ENCODE measurements around the gene ZNF610. TPM values are rescaled to one million over a fixed set of nuclear protein-coding genes. Genes with fewer than 3 reads are reported as not detected.

The ZNF610 gene
- total RNA-seq, 2 donors from 2014 or later: 0.79 to 1.1 TPM

DNA sequence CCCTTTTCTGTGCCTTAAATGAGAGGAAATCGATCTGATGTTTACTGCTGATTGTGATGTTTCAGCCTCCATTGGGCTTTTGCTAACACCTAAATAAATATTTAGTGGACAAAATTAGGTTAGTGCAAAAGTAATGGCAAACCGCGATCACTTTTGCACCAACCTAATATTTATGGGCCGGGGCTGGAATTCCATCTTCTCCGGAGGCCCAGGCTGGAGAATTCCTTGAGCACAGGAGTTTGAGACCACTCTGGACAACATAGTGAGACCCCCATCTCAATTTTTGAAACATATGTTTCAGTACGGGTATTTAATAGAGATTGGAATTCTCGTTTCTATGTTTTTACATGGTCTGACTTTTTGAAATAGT, 34.3 kb downstream of the ZNF610 start:
- DNase-seq (no peak), ATAC-seq (no peak)
- intact Hi-C loops (cut with DNase I, micrococcal nuclease): no loop called here

- ATAC-seq: no peak
- intact Hi-C loops (cut with DNase I, micrococcal nuclease): no loop called here
- no peak for DNase-seq
Measured at GRCh38 chr19:52391135-52391534, 55.1 kb downstream of the ZNF610 start.

- ATAC-seq (peak; percentile 100), DNase-seq (peak; percentile 94 to 97)
- intact Hi-C loops (cut with DNase I, micrococcal nuclease): no loop called here
Measured at GRCh38 chr19:52397310-52398080, 61.5 kb downstream of the ZNF610 start, which contains the start of gene ZNF528. TSS of gene ZNF528 (plus strand) at chr19:52397849. CDS start at chr19:52402014, 4,165 bp downstream.

GRCh38 chr19:52398081-52398441, 62.0 kb downstream of the ZNF610 start:
- ATAC-seq (peak; percentile 42), DNase-seq (no peak)
- intact Hi-C loops (cut with DNase I, micrococcal nuclease): no loop called here

DNA sequence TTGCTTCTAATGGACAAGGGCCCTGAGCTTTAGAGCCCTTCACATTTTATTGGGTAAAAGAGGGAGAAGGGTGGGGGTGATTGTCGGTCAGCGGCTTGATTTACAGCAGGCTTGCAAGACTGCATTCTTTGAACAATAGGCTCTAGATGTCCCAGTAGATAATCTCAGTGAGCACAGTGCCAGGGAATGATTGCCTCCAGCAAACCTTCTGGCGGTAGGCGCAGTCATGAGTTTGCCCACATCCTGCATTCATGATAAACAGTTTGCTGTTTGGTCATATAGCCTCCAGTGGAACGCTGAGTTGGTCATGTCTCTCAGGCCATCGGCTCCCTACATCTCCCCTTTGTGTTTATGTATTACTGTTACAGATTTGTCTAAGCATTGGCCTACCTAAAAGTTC, 74.2 kb downstream of the ZNF610 start:
- intact Hi-C loops (cut with DNase I, micrococcal nuclease): no loop called here
- ATAC-seq (no peak), DNase-seq (no peak)

DNA sequence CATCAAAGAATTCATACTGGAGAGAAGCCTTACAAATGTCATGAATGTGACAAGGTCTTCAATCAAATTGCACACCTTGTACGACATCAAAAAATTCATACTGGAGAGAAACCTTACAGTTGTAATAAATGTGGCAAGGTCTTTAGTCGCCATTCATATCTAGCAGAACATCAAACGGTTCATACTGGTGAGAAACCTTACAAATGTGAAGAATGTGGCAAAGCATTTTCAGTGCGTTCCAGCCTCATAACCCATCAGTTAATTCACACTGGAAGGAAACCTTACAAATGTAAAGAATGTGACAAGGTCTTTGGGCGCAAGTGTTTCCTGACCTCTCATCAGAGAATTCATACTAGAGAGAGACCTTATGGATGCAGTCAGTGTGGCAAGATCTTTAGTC, 79.7 kb downstream of the ZNF610 start:
- no peak for ATAC-seq
- intact Hi-C loops (cut with DNase I, micrococcal nuclease): no loop called here
- no peak for DNase-seq

Other genes starting within 250 kb of the ZNF610 start
- gene ZNF841, start 240.5 kb upstream of the ZNF610 start, total RNA-seq: 10 to 100 TPM; 14.9 to 17.9 TPM
- gene ZNF616, start 196.3 kb upstream of the ZNF610 start, total RNA-seq: 1 to 10 TPM; 7.1 to 9.2 TPM
- 10 to 100 TPM; 10.5 to 15.4 TPM for gene ZNF836, start 164.6 kb upstream of the ZNF610 start, total RNA-seq
- gene PPP2R1A, start 146.2 kb upstream of the ZNF610 start, total RNA-seq: 100 to 1,000 TPM; 262 to 281 TPM
- gene ZNF766, start 66.7 kb upstream of the ZNF610 start, total RNA-seq: 10 to 100 TPM in 1 of 2 donors, 1 to 10 TPM in 1; 7.8 to 11.4 TPM
- gene ZNF480, start 39.1 kb upstream of the ZNF610 start, total RNA-seq: 10 to 100 TPM; 12.1 to 14.0 TPM
- 10 to 100 TPM in 1 of 2 donors, 1 to 10 TPM in 1; 5.6 to 10.3 TPM for gene ZNF880, start 33.7 kb downstream of the ZNF610 start, total RNA-seq
- 10 to 100 TPM in 1 of 2 donors, 1 to 10 TPM in 1; 9.5 to 13.6 TPM for gene ZNF528, start 61.6 kb downstream of the ZNF610 start, total RNA-seq
- not detected for gene ZNF534, start 92.9 kb downstream of the ZNF610 start, total RNA-seq
- under 1 TPM in 1 of 2 donors, not detected in 1; 0.42 TPM for gene ZNF578, start 117.3 kb downstream of the ZNF610 start, total RNA-seq
- gene ZNF808, start 191.4 kb downstream of the ZNF610 start, total RNA-seq: 10 to 100 TPM; 34.9 to 35.7 TPM
- gene ZNF701, start 234.0 kb downstream of the ZNF610 start, total RNA-seq: 10 to 100 TPM; 23.8 to 24.0 TPM